GM21576 (cell line): ENCODE measurements around the gene ANXA9.

Experiments
- ATAC-seq: cut with Tn5 transposase; IDR thresholded peaks from one replicate; pipeline ENCODE4 v1.9.1; 2021; ENCODE audit warnings: mild to moderate bottlenecking, moderate library complexity; ENCODE audit not compliant: unreplicated experiment

The ANXA9 gene

GRCh38 chr1:150973836-150974579, 8.1 kb upstream of the ANXA9 start:
- peak; percentile 34 for ATAC-seq

GRCh38 chr1:150974580-150975478, 7.3 kb upstream of the ANXA9 start, which contains the start of gene CERS2:
TSS of gene CERS2 (minus strand) at chr1:150974835. CDS start at chr1:150969090, 5,745 bp downstream.
- ATAC-seq: peak; percentile 35

GRCh38 chr1:150976401-150976821, 5.7 kb upstream of the ANXA9 start:
- ATAC-seq: no peak

GRCh38 chr1:150976879-150977694, 5.0 kb upstream of the ANXA9 start:
- no peak for ATAC-seq

- peak; percentile 50 for ATAC-seq
These were observed 2.7 kb upstream of the ANXA9 start for GRCh38 chr1:150979092-150980056.

- no peak for ATAC-seq
These were observed 801 bp upstream of the ANXA9 start for GRCh38 chr1:150981177-150981804.

- no peak for ATAC-seq
These were observed 3.2 kb downstream of the ANXA9 start for GRCh38 chr1:150985179-150985825.

- no peak for ATAC-seq
These were observed 5.8 kb downstream of the ANXA9 start for GRCh38 chr1:150987924-150988323.

GRCh38 chr1:150992626-150993025, 10.5 kb downstream of the ANXA9 start:
- no peak for ATAC-seq

- ATAC-seq: no peak
These were observed 12.2 kb downstream of the ANXA9 start for GRCh38 chr1:150994248-150994647.

- ATAC-seq: no peak
These were observed 13.4 kb downstream of the ANXA9 start for GRCh38 chr1:150995460-150995859.

- ATAC-seq: no peak
These were observed 13.8 kb downstream of the ANXA9 start for GRCh38 chr1:150995896-150996295.

GRCh38 chr1:150997126-150997872, 15.2 kb downstream of the ANXA9 start:
- ATAC-seq: no peak

GRCh38 chr1:150997949-150998348, 15.9 kb downstream of the ANXA9 start:
- ATAC-seq: no peak

- ATAC-seq: no peak
These were observed 17.1 kb downstream of the ANXA9 start for GRCh38 chr1:150999051-150999674.

- no peak for ATAC-seq
These were observed 17.8 kb downstream of the ANXA9 start for GRCh38 chr1:150999926-151000325.

GRCh38 chr1:151000408-151000807, 18.3 kb downstream of the ANXA9 start:
- no peak for ATAC-seq

- no peak for ATAC-seq
These were observed 19.5 kb downstream of the ANXA9 start for GRCh38 chr1:151001602-151002001.
